GM18508 (cell line): ENCODE measurements around the gene SDK1.

Experiments
- ATAC-seq: cut with Tn5 transposase; IDR thresholded peaks from one replicate; pipeline ENCODE4 v1.9.1; 2021; ENCODE audit warnings: moderate number of reproducible peaks; ENCODE audit not compliant: insufficient read depth, unreplicated experiment

The SDK1 gene

GRCh38 chr7:3991731-3992231, 690.7 kb downstream of the SDK1 start:
- no peak for ATAC-seq

- ATAC-seq, result no peak
Observed at GRCh38 chr7:3992841-3993240, 691.8 kb downstream of the SDK1 start.

GRCh38 chr7:3994764-3995163, 693.7 kb downstream of the SDK1 start:
- ATAC-seq, result no peak

- ATAC-seq, result no peak
Observed at GRCh38 chr7:3995187-3995586, 694.1 kb downstream of the SDK1 start.

GRCh38 chr7:3998060-3998459, 697.0 kb downstream of the SDK1 start:
- no peak for ATAC-seq

- ATAC-seq, result no peak
Observed at GRCh38 chr7:4000139-4000538, 699.1 kb downstream of the SDK1 start.

- ATAC-seq, result no peak
Observed at GRCh38 chr7:4000934-4001333, 699.9 kb downstream of the SDK1 start.

GRCh38 chr7:4001742-4002141, 700.7 kb downstream of the SDK1 start:
- ATAC-seq, result no peak

- ATAC-seq, result no peak
Observed at GRCh38 chr7:4003503-4003902, 702.5 kb downstream of the SDK1 start.

- no peak for ATAC-seq
Observed at GRCh38 chr7:4006687-4007086, 705.6 kb downstream of the SDK1 start.

GRCh38 chr7:4009211-4010060, 708.4 kb downstream of the SDK1 start:
- no peak for ATAC-seq

GRCh38 chr7:4010061-4010605, 709.1 kb downstream of the SDK1 start:
- no peak for ATAC-seq

GRCh38 chr7:4010923-4011656, 710.0 kb downstream of the SDK1 start:
- no peak for ATAC-seq

- ATAC-seq, result no peak
Observed at GRCh38 chr7:4013793-4014192, 712.7 kb downstream of the SDK1 start.

GRCh38 chr7:4014346-4015050, 713.4 kb downstream of the SDK1 start:
- no peak for ATAC-seq

- no peak for ATAC-seq
Observed at GRCh38 chr7:4015371-4015770, 714.3 kb downstream of the SDK1 start.

- ATAC-seq, result no peak
Observed at GRCh38 chr7:4015996-4016395, 714.9 kb downstream of the SDK1 start.

GRCh38 chr7:4017081-4017480, 716.0 kb downstream of the SDK1 start:
- no peak for ATAC-seq

- ATAC-seq, result no peak
Observed at GRCh38 chr7:4017785-4018184, 716.7 kb downstream of the SDK1 start.

- no peak for ATAC-seq
Observed at GRCh38 chr7:4018601-4019316, 717.7 kb downstream of the SDK1 start.
